ENCODE data around the gene INO80D.
"Not testable (repeated sequence)": the region's sequence is repeated elsewhere in the genome, so short reads cannot be mapped to it uniquely, and the experiment has no call there.

INO80D gene

DNA sequence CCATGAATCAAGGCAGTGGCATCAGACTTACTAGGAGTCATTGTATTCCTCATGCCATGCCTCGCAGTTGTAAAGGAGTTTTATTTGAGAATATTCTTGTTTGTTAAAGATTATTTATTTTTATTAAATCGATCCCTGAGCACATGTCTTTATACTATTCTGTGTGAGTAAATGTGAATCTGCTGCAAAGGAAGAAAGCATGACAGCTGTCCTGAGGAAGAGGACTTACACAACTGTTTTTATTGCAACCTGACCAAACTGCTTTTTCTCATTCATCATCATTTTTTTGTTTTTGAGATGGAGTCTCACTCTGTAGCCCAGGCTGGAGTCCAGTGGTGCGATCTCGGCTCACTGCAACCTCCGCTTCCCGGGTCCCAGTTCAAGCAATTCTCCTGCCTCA, 34.1 kb downstream of the INO80D start:
- Histone ChIP-seq H3K27ac (no peak overlapping the region), H3K4me3 (no peak overlapping the region)
- TF ChIP-seq, protein P1, sequence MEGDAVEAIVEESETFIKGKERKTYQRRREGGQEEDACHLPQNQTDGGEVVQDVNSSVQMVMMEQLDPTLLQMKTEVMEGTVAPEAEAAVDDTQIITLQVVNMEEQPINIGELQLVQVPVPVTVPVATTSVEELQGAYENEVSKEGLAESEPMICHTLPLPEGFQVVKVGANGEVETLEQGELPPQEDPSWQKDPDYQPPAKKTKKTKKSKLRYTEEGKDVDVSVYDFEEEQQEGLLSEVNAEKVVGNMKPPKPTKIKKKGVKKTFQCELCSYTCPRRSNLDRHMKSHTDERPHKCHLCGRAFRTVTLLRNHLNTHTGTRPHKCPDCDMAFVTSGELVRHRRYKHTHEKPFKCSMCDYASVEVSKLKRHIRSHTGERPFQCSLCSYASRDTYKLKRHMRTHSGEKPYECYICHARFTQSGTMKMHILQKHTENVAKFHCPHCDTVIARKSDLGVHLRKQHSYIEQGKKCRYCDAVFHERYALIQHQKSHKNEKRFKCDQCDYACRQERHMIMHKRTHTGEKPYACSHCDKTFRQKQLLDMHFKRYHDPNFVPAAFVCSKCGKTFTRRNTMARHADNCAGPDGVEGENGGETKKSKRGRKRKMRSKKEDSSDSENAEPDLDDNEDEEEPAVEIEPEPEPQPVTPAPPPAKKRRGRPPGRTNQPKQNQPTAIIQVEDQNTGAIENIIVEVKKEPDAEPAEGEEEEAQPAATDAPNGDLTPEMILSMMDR (IDR thresholded peaks at IDR 0.05) = no peak
- no peak for DNase-seq (ENCODE audit: low spot score)

DNA sequence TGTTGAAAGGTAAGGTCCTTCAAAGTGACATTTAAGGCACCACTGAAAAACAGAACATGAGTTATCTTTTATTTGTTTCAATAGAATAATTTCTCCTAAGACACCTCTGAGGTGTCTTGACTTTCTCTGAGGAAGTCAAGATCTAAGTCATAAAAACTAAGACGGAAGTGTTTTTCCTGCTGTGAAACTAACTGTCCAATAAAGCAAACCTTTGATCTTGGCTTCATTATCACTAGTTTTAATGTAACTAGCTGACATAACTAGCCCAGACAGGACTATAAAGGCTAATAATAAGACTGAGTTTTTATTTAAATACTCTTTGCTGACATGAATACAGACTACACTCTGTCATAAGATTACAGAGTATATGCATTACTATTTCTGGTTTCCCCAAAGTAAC, 36.6 kb downstream of the INO80D start:
- TF ChIP-seq, protein P1 (IDR thresholded peaks at IDR 0.05) = no peak
- no peak overlapping the region for H3K4me3 ChIP-seq
- no peak for DNase-seq (ENCODE audit: low spot score)
- no peak overlapping the region for H3K27ac ChIP-seq

DNA sequence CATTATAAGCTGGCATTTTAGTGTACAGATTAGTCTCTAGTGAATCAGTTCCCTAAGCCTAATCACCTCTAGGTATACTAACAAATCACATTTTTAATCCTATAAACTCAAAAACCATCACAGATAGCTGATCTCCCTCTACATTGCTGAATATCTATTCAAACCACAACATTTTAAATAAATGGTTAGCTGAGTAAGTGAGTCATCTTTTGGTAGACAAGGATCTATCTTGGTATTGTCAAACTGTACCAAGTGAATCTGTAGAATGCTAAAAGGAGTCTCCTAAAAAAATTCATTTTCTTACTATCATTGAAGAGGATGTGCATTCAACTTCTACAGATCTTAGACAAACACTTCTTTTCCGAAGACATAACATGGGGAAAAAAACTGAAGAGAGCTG, 40.7 kb downstream of the INO80D start:
- Histone ChIP-seq H3K27ac (no peak overlapping the region), H3K4me3 (no peak overlapping the region)
- TF ChIP-seq, protein P1 (IDR thresholded peaks at IDR 0.05) = no peak
- no peak for DNase-seq (ENCODE audit: low spot score)

DNA sequence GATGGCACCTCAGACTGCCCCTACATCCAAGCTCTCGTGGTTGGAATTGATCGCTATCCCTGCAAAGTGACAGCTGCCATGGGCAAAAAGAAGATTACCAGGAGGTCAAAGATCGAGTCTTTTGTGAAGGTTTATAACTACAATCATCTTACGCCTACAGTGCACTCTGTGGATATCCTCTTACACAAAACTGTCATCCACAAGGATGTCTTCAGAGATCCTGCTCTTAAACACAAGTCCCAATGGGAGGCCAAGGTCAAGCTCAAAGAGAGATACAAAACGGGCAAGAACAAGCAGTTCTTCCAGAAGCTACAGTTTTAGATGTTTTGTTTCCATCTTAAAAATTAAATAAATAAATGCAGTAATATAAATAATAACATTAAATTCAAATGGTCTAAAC, 45.4 kb downstream of the INO80D start:
- Histone ChIP-seq H3K27ac (no peak overlapping the region), H3K4me3 (no peak overlapping the region)
- TF ChIP-seq, protein P1 (IDR thresholded peaks at IDR 0.05) = no peak
- no peak for DNase-seq (ENCODE audit: low spot score)

DNA sequence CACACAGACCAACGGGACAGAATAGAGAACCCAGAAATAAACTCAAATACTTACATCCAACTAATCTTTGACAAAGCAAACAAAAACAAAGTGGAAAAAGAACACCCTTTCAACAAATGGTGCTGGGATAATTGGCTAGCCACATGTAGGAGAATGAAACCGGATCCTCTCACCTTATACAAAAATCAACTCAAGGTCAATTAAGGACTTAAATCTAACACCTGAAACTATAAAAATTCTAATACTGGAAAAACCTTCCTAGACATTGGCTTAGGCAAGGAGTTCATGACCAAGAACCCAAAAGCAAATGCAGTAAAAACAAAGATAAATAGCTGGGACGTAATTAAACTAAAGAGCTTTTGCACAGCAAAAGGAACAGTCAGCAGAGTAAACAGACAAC, 50.6 kb downstream of the INO80D start:
- not testable (repeated sequence) for DNase-seq (ENCODE audit: low spot score); H3K27ac ChIP-seq; H3K4me3 ChIP-seq

DNA sequence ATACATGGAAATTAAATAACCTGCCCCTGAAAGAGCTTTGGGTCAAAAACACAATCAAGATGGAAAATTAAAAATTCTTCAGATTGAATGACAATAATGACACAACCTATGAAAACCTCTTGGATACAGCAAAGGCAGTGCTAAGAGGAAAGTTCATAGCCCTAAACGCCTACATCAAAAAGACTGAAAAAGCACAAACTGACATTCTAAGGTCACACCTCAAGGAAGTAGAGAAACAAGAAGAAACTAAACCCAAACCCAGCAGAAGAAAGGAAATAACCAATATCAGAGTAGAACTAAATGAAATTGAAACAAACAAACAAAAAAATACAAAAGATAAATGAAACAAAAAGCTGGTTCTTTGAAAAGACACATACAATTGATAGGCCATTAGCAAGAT, 52.5 kb downstream of the INO80D start:
- H3K4me3 ChIP-seq; H3K27ac ChIP-seq; DNase-seq (ENCODE audit: low spot score): not testable (repeated sequence)

DNA sequence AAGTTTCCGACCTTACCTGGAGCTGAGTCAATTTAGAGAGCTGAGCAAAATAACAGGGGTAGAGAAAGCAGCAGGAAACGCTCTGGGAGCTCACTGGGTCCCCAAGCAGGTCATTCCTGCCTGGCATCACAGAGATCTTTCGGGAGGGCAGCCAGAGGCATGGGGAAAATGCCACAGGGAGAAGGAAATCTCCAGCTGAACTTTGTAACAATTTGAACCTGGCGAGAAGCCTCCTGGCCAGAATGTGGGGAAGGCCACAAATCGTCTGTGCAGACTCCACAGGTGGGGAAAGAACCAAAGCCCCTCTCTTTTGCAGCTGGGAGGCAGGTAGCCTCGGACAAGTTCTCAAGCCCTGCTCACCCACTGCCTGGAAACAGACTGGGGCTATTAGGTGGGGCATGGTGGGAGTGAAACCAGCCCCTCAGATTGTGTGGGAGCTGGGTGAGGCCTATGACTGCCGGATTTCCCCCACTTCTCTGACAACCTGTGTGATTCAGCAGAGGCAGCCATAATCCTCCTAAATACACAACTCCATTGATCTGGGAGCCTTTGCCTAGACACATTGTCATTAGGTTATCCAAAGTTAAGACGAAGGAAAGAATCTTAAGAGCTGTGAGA, 53.9 kb downstream of the INO80D start:
- no peak for DNase-seq (ENCODE audit: low spot score)
- TF ChIP-seq, protein P1 (IDR thresholded peaks at IDR 0.05) = no peak
- Histone ChIP-seq H3K4me3 (no peak overlapping the region), H3K27ac (no peak overlapping the region)

DNA sequence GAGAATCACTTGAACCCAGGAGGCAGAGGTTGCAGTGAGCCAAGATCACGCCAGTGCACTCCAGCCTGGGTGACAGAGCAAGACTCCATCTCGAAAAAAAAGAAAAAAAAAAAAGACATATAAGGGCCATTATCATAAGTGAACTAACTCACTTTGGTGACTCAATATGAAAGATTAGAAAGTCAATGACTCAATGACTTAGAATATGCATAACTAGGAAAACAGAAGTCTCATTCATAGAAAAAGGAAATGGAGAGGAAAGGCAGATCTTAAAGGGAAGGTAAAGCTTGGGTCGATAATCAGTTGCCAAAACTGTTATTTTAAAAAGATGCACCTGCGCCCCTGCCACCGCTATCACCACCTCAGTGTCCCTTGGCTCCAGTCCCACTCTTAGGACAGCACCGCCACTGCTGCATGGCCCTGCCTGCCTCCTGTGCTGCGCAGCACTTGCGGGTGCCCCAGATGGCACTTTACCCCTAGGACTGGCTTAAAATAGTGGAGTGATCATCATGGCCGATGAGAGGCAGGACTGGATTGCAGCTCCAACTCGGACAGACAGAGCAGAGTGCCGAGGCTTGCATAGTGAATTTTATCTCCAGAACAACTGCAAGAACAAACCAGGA, 54.7 kb downstream of the INO80D start:
- TF ChIP-seq, protein P1 (IDR thresholded peaks at IDR 0.05) = no peak
- DNase-seq (ENCODE audit: low spot score) = no peak
- no peak overlapping the region for H3K4me3 ChIP-seq
- no peak overlapping the region for H3K27ac ChIP-seq

All from coronary artery (tissue), 2 donors.